ENCODE measurements around the gene FAM13A.

GRCh38 chr4:88908521-88908920 is 148.5 kb downstream of the FAM13A start:
- no peak for TF ChIP-seq CTCF (IDR thresholded peaks at IDR 0.05; ENCODE audit: low read depth, low read length)
- no peak for TF ChIP-seq POLR2A (IDR thresholded peaks at IDR 0.05; ENCODE audit: extremely low read depth, insufficient read length)
